ENCODE results near the gene KCNIP4.

Gene KCNIP4

DNA sequence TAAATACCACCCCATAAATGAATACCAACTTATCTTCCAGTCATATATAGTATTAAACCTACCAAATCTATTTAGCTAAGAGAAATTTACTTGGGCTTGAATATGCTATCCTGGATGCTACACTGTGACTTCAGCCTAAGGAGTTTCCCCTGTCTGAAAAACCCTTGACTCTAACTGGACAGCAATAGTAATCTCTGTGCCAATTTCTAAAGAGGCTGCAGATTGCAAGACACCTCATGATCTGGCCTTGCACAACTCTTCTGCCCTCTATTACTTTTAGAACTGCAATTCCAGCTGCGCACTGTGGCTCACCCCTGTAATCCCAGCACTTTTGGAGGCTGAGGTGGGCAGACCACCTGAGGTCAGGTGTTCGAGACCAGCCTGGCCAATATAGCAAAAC, 371.5 kb downstream of the KCNIP4 start:
- Histone ChIP-seq H3K4me3 (no peak overlapping the region), H3K9me3 (ENCODE audit: low read depth, low read length) (no peaks in the 10 kb centered on the region), H3K27ac (no peak overlapping the region), H3K9ac (ENCODE audit: insufficient read length) (no peak overlapping the region), H3K36me3 (ENCODE audit: insufficient read depth, low read length) (no peaks in the 10 kb centered on the region)
- TF ChIP-seq EZH2 (IDR thresholded peaks at IDR 0.05) = no peak
- no peak for TF ChIP-seq POLR2AphosphoS5 (IDR thresholded peaks at IDR 0.05; ENCODE audit: borderline replicate concordance, low read depth, low read length)
- no peak for TF ChIP-seq FOXP2 (optimal IDR thresholded peaks at IDR 0.05; ENCODE audit: control extremely low read depth, extremely low read length, insufficient read depth)
- no peak for DNase-seq (ENCODE audit: low read depth, low spot score)

DNA sequence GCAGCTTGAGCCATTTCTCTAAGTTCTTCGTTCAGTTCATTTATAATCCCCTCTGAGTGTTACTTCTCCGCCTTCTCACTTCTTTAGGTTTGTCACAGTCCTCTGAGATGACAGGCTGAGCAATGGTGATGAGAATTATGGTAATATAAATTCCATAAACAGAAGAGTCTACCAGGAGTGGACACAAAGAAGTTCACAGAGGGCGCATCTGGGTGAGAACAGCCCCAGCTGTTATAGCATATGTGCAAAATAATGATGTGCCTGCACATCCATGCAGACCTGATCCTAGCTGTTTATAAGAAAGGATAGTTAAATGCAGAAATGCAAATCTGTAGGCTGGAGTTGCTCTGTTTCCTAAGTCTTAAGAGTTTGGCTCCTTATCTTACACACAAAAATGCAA, 377.5 kb downstream of the KCNIP4 start:
- Histone ChIP-seq H3K36me3 (ENCODE audit: insufficient read depth, low read length) (no peaks in the 10 kb centered on the region), H3K9me3 (ENCODE audit: low read depth, low read length) (no peaks in the 10 kb centered on the region), H3K9ac (ENCODE audit: insufficient read length) (no peak overlapping the region), H3K4me3 (no peak overlapping the region), H3K27ac (no peak overlapping the region)
- no peak for DNase-seq (ENCODE audit: low read depth, low spot score)
- TF ChIP-seq EZH2 (IDR thresholded peaks at IDR 0.05) (no peak), POLR2AphosphoS5 (IDR thresholded peaks at IDR 0.05; ENCODE audit: borderline replicate concordance, low read depth, low read length) (no peak), FOXP2 (optimal IDR thresholded peaks at IDR 0.05; ENCODE audit: control extremely low read depth, extremely low read length, insufficient read depth) (no peak)

DNA sequence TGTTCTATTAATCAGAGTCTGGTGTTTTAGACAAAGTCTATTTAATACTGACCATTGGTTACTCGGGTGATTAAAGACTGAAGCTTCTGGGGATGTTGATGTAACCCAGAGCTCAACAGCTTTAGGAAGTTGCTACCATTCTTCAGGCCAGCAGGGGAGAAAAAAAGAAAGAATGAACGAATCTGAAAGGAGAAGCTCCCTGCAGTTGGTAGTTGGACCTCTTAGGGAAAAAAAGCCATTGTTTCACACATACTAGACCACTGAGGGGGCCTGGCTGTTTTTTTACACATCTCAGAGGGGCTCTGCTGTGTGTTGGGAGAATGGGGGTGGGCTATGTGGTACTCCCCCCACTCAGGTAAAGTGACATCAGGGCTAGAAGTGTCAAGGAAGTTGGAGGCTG, 378.9 kb downstream of the KCNIP4 start:
- DNase-seq (ENCODE audit: low read depth, low spot score) = no peak
- no peak for TF ChIP-seq EZH2 (IDR thresholded peaks at IDR 0.05)
- no peak for TF ChIP-seq POLR2AphosphoS5 (IDR thresholded peaks at IDR 0.05; ENCODE audit: borderline replicate concordance, low read depth, low read length)
- TF ChIP-seq FOXP2 (optimal IDR thresholded peaks at IDR 0.05; ENCODE audit: control extremely low read depth, extremely low read length, insufficient read depth) = no peak
- H3K27ac ChIP-seq = no peak overlapping the region
- H3K36me3 ChIP-seq (ENCODE audit: insufficient read depth, low read length) = no peaks in the 10 kb centered on the region
- H3K9me3 ChIP-seq (ENCODE audit: low read depth, low read length) = no peaks in the 10 kb centered on the region
- H3K9ac ChIP-seq (ENCODE audit: insufficient read length) = no peak overlapping the region
- no peak overlapping the region for H3K4me3 ChIP-seq

DNA sequence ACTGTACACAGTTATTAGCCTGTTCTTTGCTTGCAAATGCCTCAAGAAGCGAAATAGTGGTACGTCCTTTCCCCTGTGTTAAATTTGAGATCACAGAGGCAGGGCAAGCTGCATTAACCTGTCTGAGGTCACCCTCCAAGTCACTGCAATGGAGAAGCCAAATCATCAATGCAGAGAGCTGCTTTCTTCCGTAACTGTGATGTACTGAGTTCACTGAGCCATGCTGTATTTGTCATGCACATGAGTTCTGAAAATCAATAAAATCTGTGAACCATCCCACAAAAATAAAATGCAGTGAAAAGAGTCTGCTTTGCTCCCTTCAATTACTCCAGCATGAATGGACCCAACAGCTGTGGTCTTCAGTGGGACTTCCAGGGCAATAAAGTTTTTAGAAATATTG, 393.5 kb downstream of the KCNIP4 start:
- TF ChIP-seq EZH2 (IDR thresholded peaks at IDR 0.05) = no peak
- TF ChIP-seq POLR2AphosphoS5 (IDR thresholded peaks at IDR 0.05; ENCODE audit: borderline replicate concordance, low read depth, low read length) = no peak
- no peak for TF ChIP-seq FOXP2 (optimal IDR thresholded peaks at IDR 0.05; ENCODE audit: control extremely low read depth, extremely low read length, insufficient read depth)

DNA sequence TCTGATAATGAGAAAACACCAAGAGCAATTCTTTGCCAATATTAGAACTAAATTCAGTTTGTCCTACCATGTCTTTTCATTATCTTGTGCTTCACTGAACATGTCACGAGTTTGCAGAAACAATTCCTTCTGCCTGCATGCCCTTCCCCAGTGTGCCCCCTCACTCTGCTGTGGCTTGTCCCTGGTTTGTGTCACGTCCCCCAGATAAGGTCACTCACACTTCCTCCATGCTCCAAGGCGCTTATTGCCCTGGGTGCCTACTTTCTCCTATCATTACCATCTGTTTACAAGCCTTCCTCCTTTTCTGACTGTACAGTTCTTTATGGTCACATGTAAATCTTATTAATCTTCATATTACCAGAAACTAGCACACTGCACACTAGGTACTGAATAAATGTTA, 394.1 kb downstream of the KCNIP4 start:
- H3K27ac ChIP-seq = no peak overlapping the region

More for the DNA sequence above, 393.5 kb downstream of the KCNIP4 start:
- no peak for DNase-seq (ENCODE audit: low read depth, low spot score)
- H3K4me3 ChIP-seq = no peak overlapping the region
- no peaks in the 10 kb centered on the region for H3K9me3 ChIP-seq (ENCODE audit: low read depth, low read length)
- H3K9ac ChIP-seq (ENCODE audit: insufficient read length) = no peak overlapping the region
- no peaks in the 10 kb centered on the region for H3K36me3 ChIP-seq (ENCODE audit: insufficient read depth, low read length)
- no peak overlapping the region for H3K27ac ChIP-seq

DNA sequence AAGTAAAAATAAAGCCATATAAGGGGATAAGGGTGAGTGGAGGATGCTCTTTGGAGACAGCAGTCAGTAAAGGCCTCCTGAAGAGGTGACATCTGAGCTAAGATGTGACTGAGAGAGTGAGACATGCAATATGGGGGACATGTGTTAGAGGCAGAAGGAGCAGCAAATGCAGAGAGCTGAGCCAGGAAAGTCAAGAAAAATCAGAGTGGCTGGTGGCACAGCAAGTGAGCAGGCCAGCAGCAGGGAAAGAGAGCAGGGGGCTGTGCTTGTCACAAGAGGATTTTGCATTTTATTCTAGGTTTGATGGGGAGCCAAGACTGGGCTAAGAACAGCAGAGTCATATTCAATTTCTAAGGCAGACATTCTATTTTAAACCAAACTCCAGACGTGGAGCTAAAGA, 394.5 kb downstream of the KCNIP4 start:
- DNase-seq (ENCODE audit: low read depth, low spot score) = no peak
- H3K9me3 ChIP-seq (ENCODE audit: low read depth, low read length) = no peaks in the 10 kb centered on the region
- H3K4me3 ChIP-seq = no peak overlapping the region
- no peak overlapping the region for H3K9ac ChIP-seq (ENCODE audit: insufficient read length)
- no peak overlapping the region for H3K27ac ChIP-seq
- no peaks in the 10 kb centered on the region for H3K36me3 ChIP-seq (ENCODE audit: insufficient read depth, low read length)
- TF ChIP-seq POLR2AphosphoS5 (IDR thresholded peaks at IDR 0.05; ENCODE audit: borderline replicate concordance, low read depth, low read length) = no peak
- no peak for TF ChIP-seq FOXP2 (optimal IDR thresholded peaks at IDR 0.05; ENCODE audit: control extremely low read depth, extremely low read length, insufficient read depth)
- TF ChIP-seq EZH2 (IDR thresholded peaks at IDR 0.05) = no peak

More for the DNA sequence above, 394.1 kb downstream of the KCNIP4 start:
- Histone ChIP-seq H3K9ac (ENCODE audit: insufficient read length) (no peak overlapping the region), H3K36me3 (ENCODE audit: insufficient read depth, low read length) (no peaks in the 10 kb centered on the region), H3K4me3 (no peak overlapping the region), H3K9me3 (ENCODE audit: low read depth, low read length) (no peaks in the 10 kb centered on the region)
- TF ChIP-seq FOXP2 (optimal IDR thresholded peaks at IDR 0.05; ENCODE audit: control extremely low read depth, extremely low read length, insufficient read depth) = no peak
- TF ChIP-seq EZH2 (IDR thresholded peaks at IDR 0.05) = no peak
- TF ChIP-seq POLR2AphosphoS5 (IDR thresholded peaks at IDR 0.05; ENCODE audit: borderline replicate concordance, low read depth, low read length) = no peak
- DNase-seq (ENCODE audit: low read depth, low spot score) = no peak

DNA sequence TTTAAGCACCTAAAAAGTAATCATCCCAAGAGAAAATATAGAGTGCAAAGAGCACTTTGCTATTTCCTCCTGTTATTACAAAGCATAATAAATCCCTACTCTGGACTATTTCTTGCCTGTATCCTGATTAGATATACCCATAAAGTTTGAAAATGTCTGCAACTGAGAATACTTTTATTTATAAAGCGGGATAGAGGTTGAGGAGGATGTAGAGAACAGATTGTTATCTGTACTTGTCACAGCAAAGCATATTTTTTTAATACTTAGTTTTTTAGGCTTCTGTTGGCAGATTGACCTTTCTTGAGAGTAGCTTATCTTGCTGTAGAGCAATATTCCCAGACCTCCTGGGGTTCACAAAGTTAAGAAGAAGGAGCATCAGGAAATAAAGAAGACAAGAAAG, 396.1 kb downstream of the KCNIP4 start:
- TF ChIP-seq EZH2 (IDR thresholded peaks at IDR 0.05) (no peak), POLR2AphosphoS5 (IDR thresholded peaks at IDR 0.05; ENCODE audit: borderline replicate concordance, low read depth, low read length) (no peak), FOXP2 (optimal IDR thresholded peaks at IDR 0.05; ENCODE audit: control extremely low read depth, extremely low read length, insufficient read depth) (no peak)

DNA sequence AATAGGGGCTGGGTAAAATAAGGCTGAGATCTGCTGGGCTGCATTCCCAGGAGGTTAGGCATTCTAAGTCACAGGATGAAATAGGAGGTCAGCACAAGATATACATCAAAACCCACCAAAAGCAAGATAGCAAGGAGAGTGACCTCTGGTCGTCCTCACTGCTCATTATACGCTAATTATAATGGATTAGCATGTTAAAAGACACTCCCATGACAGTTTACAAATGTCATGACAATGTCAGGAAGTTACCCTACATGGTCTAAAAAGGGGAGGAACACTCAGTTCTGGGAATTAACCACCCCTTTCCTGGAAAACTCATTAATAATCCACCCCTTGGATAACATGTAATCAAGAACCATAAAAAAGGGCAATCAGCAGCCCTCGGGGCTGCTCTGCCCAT, 403.6 kb downstream of the KCNIP4 start:
- H3K9ac ChIP-seq (ENCODE audit: insufficient read length) = no peak overlapping the region
- H3K9me3 ChIP-seq (ENCODE audit: low read depth, low read length) = no peaks in the 10 kb centered on the region
- TF ChIP-seq EZH2 (IDR thresholded peaks at IDR 0.05) (no peak), FOXP2 (optimal IDR thresholded peaks at IDR 0.05; ENCODE audit: control extremely low read depth, extremely low read length, insufficient read depth) (no peak), POLR2AphosphoS5 (IDR thresholded peaks at IDR 0.05; ENCODE audit: borderline replicate concordance, low read depth, low read length) (no peak)
- no peaks in the 10 kb centered on the region for H3K36me3 ChIP-seq (ENCODE audit: insufficient read depth, low read length)
- no peak overlapping the region for H3K4me3 ChIP-seq
- DNase-seq (ENCODE audit: low read depth, low spot score) = no peak
- no peak overlapping the region for H3K27ac ChIP-seq

More for the DNA sequence above, 396.1 kb downstream of the KCNIP4 start:
- Histone ChIP-seq H3K36me3 (ENCODE audit: insufficient read depth, low read length) (no peaks in the 10 kb centered on the region), H3K9me3 (ENCODE audit: low read depth, low read length) (no peaks in the 10 kb centered on the region), H3K27ac (no peak overlapping the region), H3K9ac (ENCODE audit: insufficient read length) (no peak overlapping the region), H3K4me3 (no peak overlapping the region)
- no peak for DNase-seq (ENCODE audit: low read depth, low spot score)

DNA sequence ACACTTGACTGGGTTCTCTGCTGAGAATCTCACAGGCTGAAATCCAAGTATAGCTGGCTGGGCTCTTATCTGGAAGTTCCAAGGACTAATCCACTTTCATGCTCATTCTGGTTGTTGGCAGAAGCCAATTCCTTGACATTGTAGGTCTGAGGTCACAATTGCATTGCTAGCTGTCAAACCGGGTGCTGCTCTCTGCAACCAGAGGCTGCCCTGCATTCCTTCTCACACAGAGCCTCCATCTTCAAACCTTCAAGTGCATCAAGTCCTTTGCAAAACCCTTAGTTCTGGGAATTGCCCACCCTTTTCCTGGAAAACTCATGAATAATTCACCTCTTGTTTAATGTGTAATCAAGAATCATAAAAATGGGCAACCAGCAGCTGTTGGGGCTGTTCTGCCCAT, 404.2 kb downstream of the KCNIP4 start:
- TF ChIP-seq EZH2 (IDR thresholded peaks at IDR 0.05) = no peak
- no peak for DNase-seq (ENCODE audit: low read depth, low spot score)
- no peak overlapping the region for H3K27ac ChIP-seq

More for the DNA sequence above, 404.2 kb downstream of the KCNIP4 start:
- Histone ChIP-seq H3K9ac (ENCODE audit: insufficient read length) (no peak overlapping the region), H3K9me3 (ENCODE audit: low read depth, low read length) (no peaks in the 10 kb centered on the region), H3K36me3 (ENCODE audit: insufficient read depth, low read length) (no peaks in the 10 kb centered on the region), H3K4me3 (no peak overlapping the region)
